ENCODE measurements around the gene GATA5. TPM values are rescaled to one million over a fixed set of nuclear protein-coding genes. Genes with fewer than 3 reads are reported as not detected.

Gene GATA5
- total and polyA plus RNA-seq, 2 donors from 2014 or later, result 1.0 to 6.9 TPM

- no peak for DNase-seq
- Histone ChIP-seq H3K27ac (ENCODE audit: low read depth in 2 of 2, low read length in 2 of 2) (no peak overlapping the region), H3K9ac (ENCODE audit: low read length in 3 of 3) (no peak overlapping the region), H3K9me3 (ENCODE audit: control insufficient read depth in 2 of 3, insufficient read depth in 1 of 3, low read length in 3 of 3) (no peaks in the 10 kb centered on the region), H3K4me3 (ENCODE audit: low read length in 3 of 3) (no peak overlapping the region), H3K36me3 (ENCODE audit: control insufficient read depth in 2 of 3, insufficient read depth in 3 of 3, low read length in 3 of 3) (no peaks in the 10 kb centered on the region), H3K4me1 (ENCODE audit: control insufficient read depth in 2 of 3, insufficient read depth in 2 of 3, low read depth in 1 of 3, low read length in 3 of 3) (no peaks in the 10 kb centered on the region), H3K27me3 (ENCODE audit: control insufficient read depth, insufficient read depth, low read length) (no peaks in the 10 kb centered on the region)
- TF ChIP-seq CTCF (IDR thresholded peaks at IDR 0.05; ENCODE audit: borderline replicate concordance, extremely low read depth, insufficient read depth), result no peak
- no peak for FAIRE-seq
- intact Hi-C loops (cut with DNase I), result no loop called here
Measured at GRCh38 chr20:62515826-62516225, 40.0 kb upstream of the GATA5 start.

DNA sequence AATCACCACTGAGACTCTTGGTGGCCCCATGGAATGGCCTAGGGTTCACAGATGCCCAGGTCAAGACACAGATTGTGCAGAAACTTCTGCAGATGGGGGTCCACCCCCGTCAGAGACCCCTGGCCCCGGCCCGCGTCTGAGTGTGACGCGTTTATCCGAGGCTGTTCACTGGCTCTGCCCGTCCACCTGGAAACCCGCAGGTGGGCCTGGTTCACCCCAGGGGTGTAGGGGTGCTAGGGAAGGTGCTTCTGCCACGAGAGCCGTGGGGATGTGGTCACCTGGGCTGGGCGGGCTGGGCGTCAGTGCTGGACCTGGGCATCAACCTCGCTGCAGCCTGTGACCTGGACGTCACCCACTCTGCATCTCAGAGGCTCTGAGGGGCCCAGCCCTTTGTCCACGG is 39.5 kb upstream of the GATA5 start:
- Histone ChIP-seq H3K4me3 (ENCODE audit: low read length in 3 of 3) (no peak overlapping the region), H3K9ac (ENCODE audit: low read length in 3 of 3) (no peak overlapping the region), H3K4me1 (ENCODE audit: control insufficient read depth in 2 of 3, insufficient read depth in 2 of 3, low read depth in 1 of 3, low read length in 3 of 3) (no peaks in the 10 kb centered on the region), H3K27ac (ENCODE audit: low read depth in 2 of 2, low read length in 2 of 2) (no peak overlapping the region), H3K27me3 (ENCODE audit: control insufficient read depth, insufficient read depth, low read length) (no peaks in the 10 kb centered on the region), H3K36me3 (ENCODE audit: control insufficient read depth in 2 of 3, insufficient read depth in 3 of 3, low read length in 3 of 3) (no peaks in the 10 kb centered on the region), H3K9me3 (ENCODE audit: control insufficient read depth in 2 of 3, insufficient read depth in 1 of 3, low read length in 3 of 3) (no peaks in the 10 kb centered on the region)
- FAIRE-seq, result no peak
- intact Hi-C loops (cut with DNase I), result no loop called here
- no peak for TF ChIP-seq CTCF (IDR thresholded peaks at IDR 0.05; ENCODE audit: borderline replicate concordance, extremely low read depth, insufficient read depth)
- no peak for DNase-seq

DNA sequence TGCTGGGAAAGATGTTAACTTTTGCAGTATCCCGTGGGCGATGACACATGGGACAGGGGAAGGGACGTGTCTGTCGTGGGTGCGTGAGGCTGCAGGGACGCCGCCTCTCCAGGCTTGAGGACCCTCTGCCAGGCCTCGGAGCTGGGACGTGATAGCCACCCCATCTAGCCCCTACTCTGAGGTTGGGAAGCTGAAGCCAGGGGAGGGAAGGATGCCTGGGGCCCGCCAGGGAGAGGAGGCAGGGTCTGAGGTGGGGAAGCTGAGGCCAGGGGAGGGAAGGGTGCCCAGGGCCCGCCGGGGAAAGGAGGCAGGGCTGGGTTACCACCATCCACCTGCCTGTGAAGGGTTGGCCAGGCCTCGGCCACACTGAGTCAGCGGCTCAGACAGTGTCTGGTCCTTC is 38.2 kb upstream of the GATA5 start:
- Histone ChIP-seq H3K9me3 (ENCODE audit: control insufficient read depth in 2 of 3, insufficient read depth in 1 of 3, low read length in 3 of 3) (no peaks in the 10 kb centered on the region), H3K27ac (ENCODE audit: low read depth in 2 of 2, low read length in 2 of 2) (no peak overlapping the region), H3K4me3 (ENCODE audit: low read length in 3 of 3) (no peak overlapping the region), H3K4me1 (ENCODE audit: control insufficient read depth in 2 of 3, insufficient read depth in 2 of 3, low read depth in 1 of 3, low read length in 3 of 3) (no peaks in the 10 kb centered on the region), H3K27me3 (ENCODE audit: control insufficient read depth, insufficient read depth, low read length) (no peaks in the 10 kb centered on the region), H3K36me3 (ENCODE audit: control insufficient read depth in 2 of 3, insufficient read depth in 3 of 3, low read length in 3 of 3) (no peaks in the 10 kb centered on the region), H3K9ac (ENCODE audit: low read length in 3 of 3) (no peak overlapping the region)
- DNase-seq, result no peak
- no peak for TF ChIP-seq CTCF (IDR thresholded peaks at IDR 0.05; ENCODE audit: borderline replicate concordance, extremely low read depth, insufficient read depth)
- intact Hi-C loops (cut with DNase I), result no loop called here
- no peak for FAIRE-seq

DNA sequence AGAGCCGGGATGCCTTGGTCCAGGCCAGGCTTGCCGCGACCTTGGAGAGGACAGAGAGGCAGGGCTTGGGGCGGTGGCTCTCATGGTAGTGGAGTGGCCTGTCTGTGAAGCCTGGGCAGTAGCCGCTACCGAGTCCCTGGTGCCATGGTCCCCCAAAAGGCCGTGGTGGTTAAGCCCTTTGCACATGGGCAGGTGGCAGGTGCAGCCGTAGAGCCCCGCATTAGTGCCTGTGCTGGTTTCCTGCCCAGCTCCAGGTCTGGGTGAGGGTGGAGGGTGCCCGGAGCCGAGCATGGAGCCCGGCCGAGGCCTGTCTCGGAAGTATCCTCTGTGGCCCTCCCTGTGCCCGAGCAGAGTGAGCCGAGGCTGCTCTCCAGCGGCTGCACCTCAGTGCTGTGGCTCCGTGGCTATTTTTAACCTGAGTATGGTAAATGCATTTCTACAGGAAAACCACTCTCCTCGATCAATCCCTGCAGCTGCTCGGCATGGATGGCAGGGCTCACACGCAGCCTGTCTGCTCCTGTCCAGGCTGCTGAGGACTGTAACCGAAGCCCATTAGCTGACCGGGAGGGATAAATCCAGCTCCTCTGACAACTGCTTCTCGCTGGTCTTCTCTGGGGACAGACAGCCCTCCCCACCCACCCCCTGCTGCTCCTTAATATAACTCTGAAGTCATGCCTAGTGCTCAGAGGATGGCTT is 36.3 kb upstream of the GATA5 start:
- Histone ChIP-seq H3K27ac (ENCODE audit: low read depth in 2 of 2, low read length in 2 of 2) (no peak overlapping the region), H3K36me3 (ENCODE audit: control insufficient read depth in 2 of 3, insufficient read depth in 3 of 3, low read length in 3 of 3) (no peaks in the 10 kb centered on the region), H3K27me3 (ENCODE audit: control insufficient read depth, insufficient read depth, low read length) (no peaks in the 10 kb centered on the region), H3K9ac (ENCODE audit: low read length in 3 of 3) (no peak overlapping the region), H3K9me3 (ENCODE audit: control insufficient read depth in 2 of 3, insufficient read depth in 1 of 3, low read length in 3 of 3) (no peaks in the 10 kb centered on the region), H3K4me3 (ENCODE audit: low read length in 3 of 3) (no peak overlapping the region), H3K4me1 (ENCODE audit: control insufficient read depth in 2 of 3, insufficient read depth in 2 of 3, low read depth in 1 of 3, low read length in 3 of 3) (no peaks in the 10 kb centered on the region)
- intact Hi-C loops (cut with DNase I), result no loop called here
- no peak for TF ChIP-seq CTCF (IDR thresholded peaks at IDR 0.05; ENCODE audit: borderline replicate concordance, extremely low read depth, insufficient read depth)
- DNase-seq (peak in 3 of 5 donors; percentile 67 to 74 (median 71)), FAIRE-seq (no peak)

Data from kidney (tissue), 14 donors.